SK-N-SH treated with all-trans-retinoic acid at 6 μM for 48 hours (cell line): ENCODE measurements around the gene VPS13C.

Experiments used
- ATAC-seq: fragments of 200-7000 bp; cut with Tn5 transposase; 3 replicates; pipeline ENCODE4 v1.9.1; 2020; ENCODE audit warnings: mild to moderate bottlenecking, moderate library complexity
- ARNTL ChIP-seq: fragments of 450-650 bp; formaldehyde crosslinking; IDR thresholded peaks from 2 replicates; pipeline ENCODE4 v1.5.0; 2020; ENCODE audit warnings: low read depth, mild to moderate bottlenecking, moderate library complexity, borderline replicate concordance
- BACH2 ChIP-seq: fragments of 250-450 bp; sonication (Bioruptor Pico); IDR thresholded peaks from 2 replicates; pipeline ENCODE4 v1.9.0; 2021; ENCODE audit warnings: mild to moderate bottlenecking, borderline replicate concordance
- CSDC2 ChIP-seq: fragments of 250-450 bp; sonication (Bioruptor Pico); IDR thresholded peaks from 2 replicates; pipeline ENCODE4 v1.5.0; 2020; ENCODE audit warnings: mild to moderate bottlenecking, moderate library complexity
- ESRRG ChIP-seq: fragments of 250-450 bp; sonication (Bioruptor Pico); IDR thresholded peaks from 2 replicates; pipeline ENCODE4 v1.6.1; 2021; ENCODE audit warnings: mild to moderate bottlenecking
- GLIS3 ChIP-seq: fragments of 250-450 bp; sonication (Bioruptor Pico); IDR thresholded peaks from 2 replicates; pipeline ENCODE4 v1.5.0; 2020; ENCODE audit warnings: mild to moderate bottlenecking, moderate library complexity
- ISL1 ChIP-seq: fragments of 250-450 bp; sonication (Bioruptor Pico); IDR thresholded peaks from 2 replicates; pipeline ENCODE4 v2.1.2; 2022; ENCODE audit warnings: mild to moderate bottlenecking, moderate library complexity
- OSR1 ChIP-seq: fragments of 250-450 bp; sonication (Bioruptor Pico); IDR thresholded peaks from 2 replicates; pipeline ENCODE4 v1.8.0; 2022; ENCODE audit warnings: moderate library complexity, mild to moderate bottlenecking, inconsistent platforms
- PPARA ChIP-seq: fragments of 250-450 bp; sonication (Bioruptor Pico); IDR thresholded peaks from 2 replicates; pipeline ENCODE4 v1.5.0; 2020; ENCODE audit warnings: mild to moderate bottlenecking, borderline replicate concordance
- RARB ChIP-seq: fragments of 250-450 bp; sonication (Bioruptor Pico); IDR thresholded peaks from 2 replicates; pipeline ENCODE4 v1.8.0; 2021; ENCODE audit warnings: mild to moderate bottlenecking, moderate library complexity
- SNAI2 ChIP-seq: fragments of 250-450 bp; sonication (Bioruptor Pico); IDR thresholded peaks from 2 replicates; pipeline ENCODE4 v1.5.0; 2020; ENCODE audit warnings: mild to moderate bottlenecking, moderate library complexity
- TCF4 ChIP-seq: fragments of 250-450 bp; sonication (Bioruptor Pico); IDR thresholded peaks from 2 replicates; pipeline ENCODE4 v1.8.0; 2021; ENCODE audit warnings: mild to moderate bottlenecking, moderate library complexity, borderline replicate concordance
- TOX ChIP-seq: fragments of 250-450 bp; sonication (Bioruptor Pico); IDR thresholded peaks from 2 replicates; pipeline ENCODE4 v1.8.0; 2021; ENCODE audit warnings: mild to moderate bottlenecking, moderate library complexity, borderline replicate concordance
- ZFP30 ChIP-seq: fragments of 450-650 bp; formaldehyde crosslinking; IDR thresholded peaks from 2 replicates; pipeline ENCODE4 v1.5.0; 2022; ENCODE audit warnings: mild to moderate bottlenecking, moderate library complexity
- ZNF565 ChIP-seq: fragments of 450-650 bp; formaldehyde crosslinking; conservative IDR thresholded peaks from 2 replicates; pipeline ENCODE4 v1.5.0; 2020; ENCODE audit warnings: low read depth, mild to moderate bottlenecking, moderate library complexity
- ZNF70 ChIP-seq: fragments of 450-650 bp; formaldehyde crosslinking; IDR thresholded peaks from 2 replicates; pipeline ENCODE4 v1.5.0; 2020; ENCODE audit warnings: mild to moderate bottlenecking, moderate library complexity
- ZNF8 ChIP-seq: fragments of 450-650 bp; formaldehyde crosslinking; IDR thresholded peaks from 2 replicates; pipeline ENCODE4 v1.5.0; 2020; ENCODE audit warnings: mild to moderate bottlenecking, moderate library complexity
- TF ChIP-seq, protein P1 (sequence below): fragments of 250-450 bp; sonication (Bioruptor Pico); IDR thresholded peaks from 2 replicates; pipeline ENCODE4 v1.8.0; 2020; ENCODE audit warnings: mild to moderate bottlenecking, moderate library complexity, borderline replicate concordance
- TF ChIP-seq, protein P2 (sequence below): fragments of 250-450 bp; sonication (Bioruptor Pico); IDR thresholded peaks from 2 replicates; pipeline ENCODE4 v1.5.1; 2021; ENCODE audit warnings: mild to moderate bottlenecking, moderate library complexity
- TF ChIP-seq, protein P3 (sequence below): fragments of 250-450 bp; sonication (Bioruptor Pico); IDR thresholded peaks from 2 replicates; pipeline ENCODE4 v1.5.1; 2020; ENCODE audit warnings: low read depth, mild to moderate bottlenecking, moderate library complexity
- TF ChIP-seq, protein P4 (sequence below): fragments of 250-450 bp; sonication (Bioruptor Pico); IDR thresholded peaks from 2 replicates; pipeline ENCODE4 v1.8.0; 2021; ENCODE audit warnings: low read depth, mild to moderate bottlenecking, moderate library complexity, borderline replicate concordance

VPS13C gene

DNA sequence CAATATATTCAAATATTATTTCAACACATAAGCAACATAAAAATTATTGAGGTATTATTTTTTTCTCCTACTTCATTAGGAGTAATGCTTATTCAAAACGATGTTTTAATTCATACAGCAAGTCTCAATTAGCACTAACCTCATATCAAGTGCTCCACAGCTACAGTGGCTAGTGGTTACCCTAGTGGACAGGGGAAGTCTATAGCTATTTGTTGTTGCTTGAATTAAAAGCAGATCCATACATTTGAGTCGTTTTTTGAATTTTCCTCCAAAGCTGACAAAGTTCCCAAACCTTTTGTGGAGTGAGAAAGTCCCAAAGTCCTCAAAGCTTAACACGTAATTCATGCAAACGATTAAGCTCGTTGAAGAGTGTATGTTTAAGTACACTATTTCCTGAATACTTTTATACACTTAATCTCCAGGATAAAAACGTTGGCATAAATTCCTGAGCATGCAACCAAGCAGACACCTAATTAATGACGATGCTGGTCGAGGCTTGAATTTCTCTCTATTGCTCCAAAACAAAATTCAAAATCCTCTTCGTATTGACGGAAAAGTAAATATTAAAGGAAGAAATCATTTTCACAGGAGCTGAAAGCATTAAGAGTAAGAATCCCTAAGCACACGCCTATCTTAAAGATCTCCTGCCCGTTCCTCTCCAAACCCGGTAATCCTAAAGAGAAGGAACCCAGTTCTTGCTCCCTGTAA, 985 bp downstream of the VPS13C start:
- ATAC-seq, result peak; percentile 17; the same call in 1 of the 3 replicates
- TF ChIP-seq, protein P1, sequence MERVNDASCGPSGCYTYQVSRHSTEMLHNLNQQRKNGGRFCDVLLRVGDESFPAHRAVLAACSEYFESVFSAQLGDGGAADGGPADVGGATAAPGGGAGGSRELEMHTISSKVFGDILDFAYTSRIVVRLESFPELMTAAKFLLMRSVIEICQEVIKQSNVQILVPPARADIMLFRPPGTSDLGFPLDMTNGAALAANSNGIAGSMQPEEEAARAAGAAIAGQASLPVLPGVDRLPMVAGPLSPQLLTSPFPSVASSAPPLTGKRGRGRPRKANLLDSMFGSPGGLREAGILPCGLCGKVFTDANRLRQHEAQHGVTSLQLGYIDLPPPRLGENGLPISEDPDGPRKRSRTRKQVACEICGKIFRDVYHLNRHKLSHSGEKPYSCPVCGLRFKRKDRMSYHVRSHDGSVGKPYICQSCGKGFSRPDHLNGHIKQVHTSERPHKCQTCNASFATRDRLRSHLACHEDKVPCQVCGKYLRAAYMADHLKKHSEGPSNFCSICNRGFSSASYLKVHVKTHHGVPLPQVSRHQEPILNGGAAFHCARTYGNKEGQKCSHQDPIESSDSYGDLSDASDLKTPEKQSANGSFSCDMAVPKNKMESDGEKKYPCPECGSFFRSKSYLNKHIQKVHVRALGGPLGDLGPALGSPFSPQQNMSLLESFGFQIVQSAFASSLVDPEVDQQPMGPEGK (CRISPR knock-in tag), result no peak
- TF ChIP-seq PPARA (CRISPR knock-in tag) (no peak), CSDC2 (CRISPR knock-in tag) (no peak), ZNF70 (no peak), ZNF8 (CRISPR knock-in tag) (no peak), BACH2 (CRISPR knock-in tag) (no peak), ZNF565 (CRISPR knock-in tag) (no peak)
- TF ChIP-seq, all 23 proteins: peak for 0

DNA sequence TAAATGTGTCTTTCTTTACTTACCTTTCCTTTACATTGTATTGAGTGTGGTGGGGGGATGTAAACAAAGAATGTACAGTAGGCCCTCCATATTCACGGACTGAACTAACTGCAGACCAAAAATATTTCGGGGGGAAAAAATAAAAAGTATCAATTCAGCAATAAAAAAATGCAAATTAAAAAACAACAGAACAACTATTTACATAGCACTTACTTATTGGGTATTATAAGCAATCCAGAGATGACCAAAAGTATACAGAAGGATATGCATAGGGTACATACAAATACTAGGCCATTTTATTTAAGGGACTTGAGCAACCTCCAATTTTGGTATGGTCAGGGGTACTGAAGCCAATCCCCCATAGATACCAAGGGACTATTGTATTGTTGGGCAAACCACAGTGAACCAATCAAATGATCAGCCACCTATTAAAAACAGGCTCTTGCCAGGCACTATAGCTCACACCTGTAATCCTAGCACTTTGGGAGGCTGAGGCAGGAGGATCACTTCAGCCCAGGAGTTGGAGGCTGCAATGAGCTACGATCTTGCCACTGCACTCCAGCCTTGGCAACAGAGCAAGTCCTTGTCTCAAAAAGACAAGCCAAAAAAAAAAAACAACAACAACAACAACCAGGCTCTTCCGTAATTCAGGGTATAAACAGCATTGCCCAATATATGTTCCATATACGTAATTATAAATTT, 1.8 kb downstream of the VPS13C start:
- ATAC-seq, result no peak
- TF ChIP-seq OSR1 (CRISPR knock-in tag) (no peak), TCF4 (CRISPR knock-in tag) (no peak), ZNF8 (CRISPR knock-in tag) (no peak), CSDC2 (CRISPR knock-in tag) (no peak), ZFP30 (CRISPR knock-in tag) (no peak), ISL1 (no peak), SNAI2 (CRISPR knock-in tag) (no peak), ESRRG (CRISPR knock-in tag) (no peak), ARNTL (CRISPR knock-in tag) (no peak)
- TF ChIP-seq, protein P2, sequence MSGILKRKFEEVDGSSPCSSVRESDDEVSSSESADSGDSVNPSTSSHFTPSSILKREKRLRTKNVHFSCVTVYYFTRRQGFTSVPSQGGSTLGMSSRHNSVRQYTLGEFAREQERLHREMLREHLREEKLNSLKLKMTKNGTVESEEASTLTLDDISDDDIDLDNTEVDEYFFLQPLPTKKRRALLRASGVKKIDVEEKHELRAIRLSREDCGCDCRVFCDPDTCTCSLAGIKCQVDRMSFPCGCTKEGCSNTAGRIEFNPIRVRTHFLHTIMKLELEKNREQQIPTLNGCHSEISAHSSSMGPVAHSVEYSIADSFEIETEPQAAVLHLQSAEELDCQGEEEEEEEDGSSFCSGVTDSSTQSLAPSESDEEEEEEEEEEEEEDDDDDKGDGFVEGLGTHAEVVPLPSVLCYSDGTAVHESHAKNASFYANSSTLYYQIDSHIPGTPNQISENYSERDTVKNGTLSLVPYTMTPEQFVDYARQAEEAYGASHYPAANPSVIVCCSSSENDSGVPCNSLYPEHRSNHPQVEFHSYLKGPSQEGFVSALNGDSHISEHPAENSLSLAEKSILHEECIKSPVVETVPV (CRISPR knock-in tag), result no peak
- TF ChIP-seq, protein P3, sequence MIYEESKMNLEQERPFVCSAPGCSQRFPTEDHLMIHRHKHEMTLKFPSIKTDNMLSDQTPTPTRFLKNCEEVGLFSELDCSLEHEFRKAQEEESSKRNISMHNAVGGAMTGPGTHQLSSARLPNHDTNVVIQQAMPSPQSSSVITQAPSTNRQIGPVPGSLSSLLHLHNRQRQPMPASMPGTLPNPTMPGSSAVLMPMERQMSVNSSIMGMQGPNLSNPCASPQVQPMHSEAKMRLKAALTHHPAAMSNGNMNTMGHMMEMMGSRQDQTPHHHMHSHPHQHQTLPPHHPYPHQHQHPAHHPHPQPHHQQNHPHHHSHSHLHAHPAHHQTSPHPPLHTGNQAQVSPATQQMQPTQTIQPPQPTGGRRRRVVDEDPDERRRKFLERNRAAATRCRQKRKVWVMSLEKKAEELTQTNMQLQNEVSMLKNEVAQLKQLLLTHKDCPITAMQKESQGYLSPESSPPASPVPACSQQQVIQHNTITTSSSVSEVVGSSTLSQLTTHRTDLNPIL (CRISPR knock-in tag), result no peak
- TF ChIP-seq, protein P4, sequence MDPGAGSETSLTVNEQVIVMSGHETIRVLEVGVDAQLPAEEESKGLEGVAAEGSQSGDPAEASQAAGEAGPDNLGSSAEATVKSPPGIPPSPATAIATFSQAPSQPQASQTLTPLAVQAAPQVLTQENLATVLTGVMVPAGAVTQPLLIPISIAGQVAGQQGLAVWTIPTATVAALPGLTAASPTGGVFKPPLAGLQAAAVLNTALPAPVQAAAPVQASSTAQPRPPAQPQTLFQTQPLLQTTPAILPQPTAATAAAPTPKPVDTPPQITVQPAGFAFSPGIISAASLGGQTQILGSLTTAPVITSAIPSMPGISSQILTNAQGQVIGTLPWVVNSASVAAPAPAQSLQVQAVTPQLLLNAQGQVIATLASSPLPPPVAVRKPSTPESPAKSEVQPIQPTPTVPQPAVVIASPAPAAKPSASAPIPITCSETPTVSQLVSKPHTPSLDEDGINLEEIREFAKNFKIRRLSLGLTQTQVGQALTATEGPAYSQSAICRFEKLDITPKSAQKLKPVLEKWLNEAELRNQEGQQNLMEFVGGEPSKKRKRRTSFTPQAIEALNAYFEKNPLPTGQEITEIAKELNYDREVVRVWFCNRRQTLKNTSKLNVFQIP (CRISPR knock-in tag), result no peak

DNA sequence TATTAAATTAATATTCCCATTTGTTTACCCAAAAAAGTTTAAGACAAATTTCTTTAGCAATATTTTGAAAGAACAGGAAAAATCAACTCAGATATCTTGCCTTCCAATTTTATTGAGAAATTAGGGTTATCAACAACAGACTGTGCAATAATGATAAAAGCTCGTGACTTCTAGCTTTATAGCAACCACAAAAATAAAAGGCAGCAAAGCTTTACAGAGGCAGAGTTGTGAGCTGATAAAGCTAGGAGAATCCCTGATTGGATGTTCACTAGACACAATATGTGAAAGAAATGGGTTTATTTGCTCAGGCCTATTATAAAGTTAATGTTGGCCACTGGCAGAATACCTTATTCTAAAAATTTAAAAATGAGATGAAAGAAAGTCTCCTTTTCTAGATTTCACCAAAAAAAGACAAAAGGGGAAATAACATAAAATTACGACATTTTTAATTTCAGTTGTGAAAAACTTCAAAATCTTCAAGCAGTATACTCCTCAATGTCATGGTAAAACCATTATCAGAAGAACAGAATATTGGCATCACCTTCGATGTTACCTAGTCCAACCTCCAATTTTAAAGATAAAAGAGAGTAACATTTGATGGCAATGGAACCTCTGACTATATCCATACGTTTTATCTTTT, 2.8 kb downstream of the VPS13C start:
- TF ChIP-seq GLIS3 (CRISPR knock-in tag), result no peak
- ATAC-seq, result no peak

DNA sequence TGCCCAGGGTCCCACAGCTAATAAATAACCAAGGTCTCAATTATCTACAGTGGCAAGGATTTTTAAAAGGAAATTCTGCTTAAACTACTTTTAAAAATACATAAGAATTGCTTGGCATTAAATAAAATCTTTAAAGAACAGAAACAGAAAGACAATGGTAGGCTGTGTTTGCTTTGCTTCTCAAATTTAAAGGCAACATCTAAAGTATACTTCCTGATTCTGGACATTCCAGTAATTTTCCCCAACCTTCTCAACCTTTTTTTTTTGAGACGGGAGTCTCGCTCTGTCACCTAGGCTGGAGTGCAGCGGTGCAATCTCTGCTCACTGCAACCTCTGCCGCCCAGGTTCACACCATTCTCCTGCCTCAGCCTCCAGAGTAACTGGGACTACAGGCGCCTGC, 5.3 kb downstream of the VPS13C start:
- no peak for TF ChIP-seq TCF4 (CRISPR knock-in tag)
- TF ChIP-seq, protein P1 (CRISPR knock-in tag), result no peak
- no peak for TF ChIP-seq TOX (CRISPR knock-in tag)
- TF ChIP-seq BACH2 (CRISPR knock-in tag), result no peak
- TF ChIP-seq SNAI2 (CRISPR knock-in tag), result no peak
- no peak for TF ChIP-seq ARNTL (CRISPR knock-in tag)
- no peak for TF ChIP-seq CSDC2 (CRISPR knock-in tag)
- no peak for TF ChIP-seq RARB (CRISPR knock-in tag)

More for the DNA sequence above, 5.3 kb downstream of the VPS13C start:
- no peak for ATAC-seq
